ENCODE data around the gene TMC1. TPM values are rescaled to one million over a fixed set of nuclear protein-coding genes. Genes with fewer than 3 reads are reported as not detected.

Gene TMC1
- polyA plus RNA-seq, 3 donors: 0.16 to 0.55 (median 0.40) TPM

GRCh38 chr9:72542917-72543316, 21.5 kb downstream of the TMC1 start:
- H3K9me3 ChIP-seq (replicated peaks in 1 of 2; ENCODE audit: control insufficient read depth in 1 of 2, insufficient read depth in 1 of 2, low read length in 2 of 2): no peaks in the 10 kb centered on the region
- peaks cover 0 to 5% (median 0%) of the 10 kb centered on the region in 3 donors for H3K27me3 Mint-ChIP-seq (ENCODE audit: low read depth in 3 of 3)
- no CpG with 5 or more reads among the region's 1 CpG for WGBS (ENCODE audit: insufficient coverage)
- H2AFZ ChIP-seq (ENCODE audit: insufficient read depth, low read depth, low read length, poor library complexity, severe bottlenecking): no peak overlapping the region
- no peak overlapping the region for H3K4me3 Mint-ChIP-seq
- no peaks in the 10 kb centered on the region for H3K79me2 ChIP-seq (ENCODE audit: insufficient read depth, low read length)
- no peak for DNase-seq
- intact Hi-C loops (cut with micrococcal nuclease): no loop called here
- TF ChIP-seq CTCF (IDR thresholded peaks at IDR 0.05): no peak
- peaks cover 0 to 3% (median 0%) of the 10 kb centered on the region in 7 donors for H3K9me3 Mint-ChIP-seq
- H3K4me1 Mint-ChIP-seq: peaks cover 16% of the 10 kb centered on the region
- H3K9ac ChIP-seq (ENCODE audit: insufficient read depth, low read length, poor library complexity, severe bottlenecking): no peak overlapping the region
- H3K27ac Mint-ChIP-seq: peak overlapping the region in 2 of 7 donors; percentile 1 to 2
- no peak overlapping the region for H3K4me2 ChIP-seq (replicated peaks; ENCODE audit: extremely low read depth, low read length, poor library complexity, severe bottlenecking)
- no peaks in the 10 kb centered on the region for H3K36me3 ChIP-seq (replicated peaks in 1 of 2; ENCODE audit: control insufficient read depth in 1 of 2, insufficient read depth in 2 of 2, low read length in 2 of 2)
- no peaks in the 10 kb centered on the region for H3K4me1 ChIP-seq (ENCODE audit: control insufficient read depth in 1 of 2, insufficient read depth in 2 of 2, low read length in 2 of 2)
- H3K4me3 ChIP-seq (replicated peaks in 1 of 3; ENCODE audit: low read depth in 2 of 3, low read length in 3 of 3): no peak overlapping the region
- no peaks in the 10 kb centered on the region for H3K36me3 Mint-ChIP-seq
- H4K20me1 ChIP-seq (ENCODE audit: insufficient read depth, low read length): no peaks in the 10 kb centered on the region
- no peaks in the 10 kb centered on the region for H3K27me3 ChIP-seq (ENCODE audit: control insufficient read depth in 2 of 2, insufficient read depth in 2 of 2, low read length in 2 of 2)
- H3K27ac ChIP-seq (ENCODE audit: low read depth in 1 of 2, low read length in 2 of 2): no peak overlapping the region

GRCh38 chr9:72551306-72551705, 29.9 kb downstream of the TMC1 start:
- Mint-ChIP-seq H3K36me3 (no peaks in the 10 kb centered on the region), H3K9me3 (no peaks in the 10 kb centered on the region), H3K27ac (no peak overlapping the region), H3K4me1 (no peaks in the 10 kb centered on the region), H3K4me3 (no peak overlapping the region), H3K27me3 (ENCODE audit: low read depth in 3 of 3) (peaks cover 0 to 12% (median 0%) of the 10 kb centered on the region in 3 donors)
- H3K79me2 ChIP-seq (ENCODE audit: insufficient read depth, low read length): no peaks in the 10 kb centered on the region
- no peak overlapping the region for H3K4me3 ChIP-seq (replicated peaks in 1 of 3; ENCODE audit: low read depth in 2 of 3, low read length in 3 of 3)
- no peaks in the 10 kb centered on the region for H4K20me1 ChIP-seq (ENCODE audit: insufficient read depth, low read length)
- no CpG with 5 or more reads among the region's 2 CpGs for WGBS (ENCODE audit: insufficient coverage)
- no peaks in the 10 kb centered on the region for H3K36me3 ChIP-seq (replicated peaks in 1 of 2; ENCODE audit: control insufficient read depth in 1 of 2, insufficient read depth in 2 of 2, low read length in 2 of 2)
- TF ChIP-seq CTCF (IDR thresholded peaks at IDR 0.05): no peak
- H3K9ac ChIP-seq (ENCODE audit: insufficient read depth, low read length, poor library complexity, severe bottlenecking): no peak overlapping the region
- no peak overlapping the region for H2AFZ ChIP-seq (ENCODE audit: insufficient read depth, low read depth, low read length, poor library complexity, severe bottlenecking)
- no peaks in the 10 kb centered on the region for H3K9me3 ChIP-seq (replicated peaks in 1 of 2; ENCODE audit: control insufficient read depth in 1 of 2, insufficient read depth in 1 of 2, low read length in 2 of 2)
- H3K27ac ChIP-seq (ENCODE audit: low read depth in 1 of 2, low read length in 2 of 2): no peak overlapping the region
- DNase-seq: no peak
- H3K4me2 ChIP-seq (replicated peaks; ENCODE audit: extremely low read depth, low read length, poor library complexity, severe bottlenecking): no peak overlapping the region
- intact Hi-C loops (cut with micrococcal nuclease): no loop called here
- no peaks in the 10 kb centered on the region for H3K27me3 ChIP-seq (ENCODE audit: control insufficient read depth in 2 of 2, insufficient read depth in 2 of 2, low read length in 2 of 2)
- H3K4me1 ChIP-seq (ENCODE audit: control insufficient read depth in 1 of 2, insufficient read depth in 2 of 2, low read length in 2 of 2): no peaks in the 10 kb centered on the region
